H9 (cell line): Measurements from ENCODE around the gene LRRN4CL. TPM values are rescaled to one million over a fixed set of nuclear protein-coding genes. Genes with fewer than 3 reads are reported as not detected.
"Not testable (repeated sequence)": the region's sequence is repeated elsewhere in the genome, so short reads cannot be mapped to it uniquely, and the experiment has no call there.

Source experiments
- DNase-seq: peaks from one replicate; pipeline ENCODE4 v3.0.0-alpha.2; 2017
- H2AFZ ChIP-seq: one replicate; pipeline ENCODE4 v1.6.1; 2013; ENCODE audit warnings: mild to moderate bottlenecking, low read length, control low read depth, moderate library complexity
- H2AK5ac ChIP-seq: 2 replicates; pipeline ENCODE4 v1.6.1; 2013; ENCODE audit warnings: low read length, control low read depth, mixed read lengths; ENCODE audit not compliant: insufficient read length
- H2BK120ac ChIP-seq: one replicate; pipeline ENCODE4 v1.6.1; 2013; ENCODE audit warnings: low read depth, mild to moderate bottlenecking, low read length, control low read depth, inconsistent platforms; ENCODE audit not compliant: poor library complexity, severe bottlenecking
- H2BK12ac ChIP-seq: 2 replicates; pipeline ENCODE4 v1.6.1; 2013; ENCODE audit warnings: low read length, control low read depth, mixed read lengths, low read depth; ENCODE audit not compliant: insufficient read length
- H2BK15ac ChIP-seq: 2 replicates; pipeline ENCODE4 v1.6.1; 2013; ENCODE audit warnings: low read depth, low read length, control low read depth
- H2BK20ac ChIP-seq: one replicate; pipeline ENCODE4 v1.6.1; 2013; ENCODE audit warnings: low read depth, mild to moderate bottlenecking, low read length, control low read depth, inconsistent platforms; ENCODE audit not compliant: poor library complexity, severe bottlenecking
- H2BK5ac ChIP-seq: 2 replicates; pipeline ENCODE4 v1.6.1; 2013; ENCODE audit warnings: low read length, control low read depth, mixed read lengths; ENCODE audit not compliant: insufficient read length
- H3K14ac ChIP-seq: 2 replicates; pipeline ENCODE4 v1.6.1; 2013; ENCODE audit warnings: low read length, control low read depth; ENCODE audit not compliant: insufficient read depth
- H3K18ac ChIP-seq: 2 replicates; pipeline ENCODE4 v1.6.1; 2013; ENCODE audit warnings: low read depth, mild to moderate bottlenecking, mixed read lengths, low read length, control low read depth; ENCODE audit not compliant: insufficient read length
- H3K23ac ChIP-seq: 2 replicates; pipeline ENCODE4 v1.6.1; 2013; ENCODE audit warnings: low read length, control low read depth, mixed read lengths, low read depth; ENCODE audit not compliant: insufficient read length
- H3K23me2 ChIP-seq: 2 replicates; pipeline ENCODE4 v1.6.1; 2013; ENCODE audit warnings: low read depth, mild to moderate bottlenecking, mixed read lengths, low read length, control low read depth; ENCODE audit not compliant: insufficient read length, poor library complexity, severe bottlenecking
- H3K27ac ChIP-seq: 2 replicates; pipeline ENCODE4 v1.5.1; 2013; ENCODE audit warnings: low read length, control low read depth, mixed read lengths, low read depth; ENCODE audit not compliant: insufficient read length
- H3K27me3 ChIP-seq: 2 replicates; pipeline ENCODE4 v1.6.1; 2013; ENCODE audit warnings: low read length, control low read depth, inconsistent platforms; ENCODE audit not compliant: insufficient read depth
- H3K4ac ChIP-seq: 2 replicates; pipeline ENCODE4 v1.6.1; 2013; ENCODE audit warnings: low read depth, mild to moderate bottlenecking, control low read depth, inconsistent platforms, low read length, moderate library complexity
- H3K4me1 ChIP-seq: 2 replicates; pipeline ENCODE4 v1.6.1; 2013; ENCODE audit warnings: low read length, control low read depth, inconsistent platforms; ENCODE audit not compliant: insufficient read depth
- H3K4me2 ChIP-seq: 2 replicates; pipeline ENCODE4 v1.6.1; 2013; ENCODE audit warnings: low read length, control low read depth, mixed read lengths; ENCODE audit not compliant: insufficient read length, insufficient read depth
- H3K56ac ChIP-seq: 2 replicates; pipeline ENCODE4 v1.6.1; 2013; ENCODE audit warnings: low read depth, mild to moderate bottlenecking, mixed read lengths, low read length, control low read depth; ENCODE audit not compliant: insufficient read length
- H3K79me1 ChIP-seq: 2 replicates; pipeline ENCODE4 v1.6.1; 2013; ENCODE audit warnings: low read depth, mild to moderate bottlenecking, moderate library complexity, low read length, control low read depth, inconsistent platforms; ENCODE audit not compliant: insufficient read depth, poor library complexity, severe bottlenecking
- H3K79me2 ChIP-seq: 2 replicates; pipeline ENCODE4 v1.6.1; 2013; ENCODE audit warnings: low read length, control low read depth, inconsistent platforms; ENCODE audit not compliant: insufficient read depth
- H3K9ac ChIP-seq: 2 replicates; pipeline ENCODE4 v1.6.1; 2013; ENCODE audit warnings: low read length, control low read depth, mixed read lengths; ENCODE audit not compliant: insufficient read length; ENCODE audit errors: extremely low read depth
- H3K9me3 ChIP-seq: one replicate; pipeline ENCODE4 v1.6.1; 2013; ENCODE audit warnings: low read depth, low read length, inconsistent platforms; ENCODE audit not compliant: control insufficient read depth
- H3T11ph ChIP-seq: one replicate; pipeline ENCODE4 v1.6.1; 2013; ENCODE audit warnings: mild to moderate bottlenecking, low read length, control low read depth, inconsistent platforms
- H4K20me1 ChIP-seq: one replicate; pipeline ENCODE4 v1.6.1; 2013; ENCODE audit not compliant: control insufficient read depth, insufficient read length, insufficient read depth
- H4K5ac ChIP-seq: 2 replicates; pipeline ENCODE4 v1.6.1; 2013; ENCODE audit warnings: low read depth, mild to moderate bottlenecking, mixed read lengths, low read length, control low read depth; ENCODE audit not compliant: insufficient read length
- H4K8ac ChIP-seq: replicated peaks from 2 replicates; pipeline ENCODE4 v1.6.1; 2013; ENCODE audit warnings: low read length, control low read depth, mixed read lengths, low read depth; ENCODE audit not compliant: insufficient read length
- H4K91ac ChIP-seq: 2 replicates; pipeline ENCODE4 v1.6.1; 2013; ENCODE audit warnings: low read depth, mild to moderate bottlenecking, moderate library complexity, mixed read lengths, low read length, control low read depth; ENCODE audit not compliant: insufficient read length
- H3K27ac Mint-ChIP-seq, 3 experiments: 2 replicates in 2 of 3; 3 replicates in 1 of 3; pipeline ENCODE4 v1.8.0; 2020 to 2021; ENCODE audit warnings: mixed read lengths in 3 of 3, mild to moderate bottlenecking in 1 of 3, moderate library complexity in 1 of 3
- H3K27me3 Mint-ChIP-seq: 2 replicates; pipeline ENCODE4 v1.8.0; 2021; ENCODE audit warnings: low read depth, mild to moderate bottlenecking, moderate library complexity, mixed read lengths
- H3K36me3 Mint-ChIP-seq, 3 experiments: 2 replicates in 2 of 3; 3 replicates in 1 of 3; pipeline ENCODE4 v1.8.0; 2020 to 2021; ENCODE audit warnings: low read depth in 3 of 3, mixed read lengths in 3 of 3; ENCODE audit not compliant: insufficient read depth in 1 of 3
- H3K4me1 Mint-ChIP-seq, 2 experiments: 2 replicates each; pipeline ENCODE4 v1.8.0; 2020; ENCODE audit warnings: mixed read lengths in 2 of 2
- H3K4me3 Mint-ChIP-seq, 2 experiments: 2 replicates in 1 of 2; 3 replicates in 1 of 2; pipeline ENCODE4 v1.8.0; 2020 to 2021; ENCODE audit warnings: mild to moderate bottlenecking in 2 of 2, mixed read lengths in 2 of 2, moderate library complexity in 1 of 2
- H3K9me3 Mint-ChIP-seq, 2 experiments: 2 replicates in 1 of 2; 3 replicates in 1 of 2; pipeline ENCODE4 v1.8.0; 2020; ENCODE audit warnings: mild to moderate bottlenecking in 2 of 2, mixed read lengths in 2 of 2, moderate library complexity in 1 of 2
- WGBS: extraction: QIAGEN DNeasy Blood & Tissue Kit; methylation state at CpG from one replicate; pipeline ENCODE4 v1.1.7; 2013; ENCODE audit warnings: missing lambda C conversion rate, low lambda C conversion rate, mixed read lengths; ENCODE audit not compliant: insufficient read length; ENCODE audit errors: extremely low coverage; 5-methylcytosine and 5-hydroxymethylcytosine counted together
- total RNA-seq: library from RNA; stranded (reverse); gene quantifications from 2 replicates; pipeline ENCODE4 v1.2.1, GENCODE V29; 2021
- TF ChIP-seq, protein P1 (sequence below): fragments of 200-600 bp; sonication (generic); conservative IDR thresholded peaks from 3 replicates; pipeline ENCODE4 v1.8.0; 2021; ENCODE audit warnings: antibody characterized with exemption, mild to moderate bottlenecking

Gene LRRN4CL
- total RNA-seq, 1 experiment from 2014 or later = 0.59 TPM

DNA sequence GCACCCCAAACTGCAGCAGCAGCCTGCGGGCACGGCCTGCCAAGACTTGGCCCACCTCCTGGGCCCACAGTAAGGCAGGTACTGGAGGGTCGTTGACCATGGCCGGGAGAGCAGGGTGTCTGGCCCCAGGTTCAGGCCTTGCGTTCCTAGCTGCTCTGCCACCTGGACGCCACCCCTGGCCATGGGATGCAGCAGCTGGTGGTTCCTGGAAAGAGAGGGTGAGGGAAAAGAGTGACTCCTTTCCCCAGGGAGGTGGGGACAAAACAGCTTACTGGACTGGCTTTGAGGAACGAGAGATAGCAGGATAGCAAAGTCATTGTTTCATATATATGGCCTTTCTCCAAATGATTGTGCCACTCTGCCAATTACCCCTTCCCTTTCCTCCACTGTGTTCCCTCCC is 16.1 kb upstream of the LRRN4CL start:
- no peak overlapping the region for H2BK5ac ChIP-seq
- no peaks in the 10 kb centered on the region; the same call in 1 of the 2 replicates for H3K79me2 ChIP-seq
- no peaks in the 10 kb centered on the region for H3K9me3 ChIP-seq
- no peak overlapping the region for H3K23ac ChIP-seq
- Mint-ChIP-seq H3K27ac (peak overlapping the region; percentile 92 to 97 (median 93); a peak in 5 of 7 replicates), H3K4me1 (peaks cover 35 to 39% of the 10 kb centered on the region in 2 experiments), H3K36me3 (peaks cover 21 to 34% (median 23%) of the 10 kb centered on the region in 3 experiments), H3K9me3 (no peaks in the 10 kb centered on the region; a peak in 1 of 5 replicates), H3K27me3 (no peaks in the 10 kb centered on the region), H3K4me3 (peak overlapping the region; percentile 79 to 91)
- H3T11ph ChIP-seq = no peak overlapping the region
- DNase-seq = peak; percentile 41
- H2AFZ ChIP-seq = no peak overlapping the region
- no peak overlapping the region for H4K91ac ChIP-seq
- no peak overlapping the region for H3K4ac ChIP-seq
- H2BK120ac ChIP-seq = no peak overlapping the region
- H4K5ac ChIP-seq = no peak overlapping the region
- no CpG with 5 or more reads among the region's 7 CpGs for WGBS
- H3K56ac ChIP-seq = no peak overlapping the region
- no peak overlapping the region for H3K27ac ChIP-seq
- H3K14ac ChIP-seq = no peak overlapping the region
- no peaks in the 10 kb centered on the region for H4K20me1 ChIP-seq
- H3K79me1 ChIP-seq = no peaks in the 10 kb centered on the region
- no peak overlapping the region for H2BK12ac ChIP-seq
- H3K18ac ChIP-seq = no peak overlapping the region
- H2BK15ac ChIP-seq = no peak overlapping the region
- peaks cover 28% of the 10 kb centered on the region for H3K23me2 ChIP-seq
- TF ChIP-seq, protein P1, sequence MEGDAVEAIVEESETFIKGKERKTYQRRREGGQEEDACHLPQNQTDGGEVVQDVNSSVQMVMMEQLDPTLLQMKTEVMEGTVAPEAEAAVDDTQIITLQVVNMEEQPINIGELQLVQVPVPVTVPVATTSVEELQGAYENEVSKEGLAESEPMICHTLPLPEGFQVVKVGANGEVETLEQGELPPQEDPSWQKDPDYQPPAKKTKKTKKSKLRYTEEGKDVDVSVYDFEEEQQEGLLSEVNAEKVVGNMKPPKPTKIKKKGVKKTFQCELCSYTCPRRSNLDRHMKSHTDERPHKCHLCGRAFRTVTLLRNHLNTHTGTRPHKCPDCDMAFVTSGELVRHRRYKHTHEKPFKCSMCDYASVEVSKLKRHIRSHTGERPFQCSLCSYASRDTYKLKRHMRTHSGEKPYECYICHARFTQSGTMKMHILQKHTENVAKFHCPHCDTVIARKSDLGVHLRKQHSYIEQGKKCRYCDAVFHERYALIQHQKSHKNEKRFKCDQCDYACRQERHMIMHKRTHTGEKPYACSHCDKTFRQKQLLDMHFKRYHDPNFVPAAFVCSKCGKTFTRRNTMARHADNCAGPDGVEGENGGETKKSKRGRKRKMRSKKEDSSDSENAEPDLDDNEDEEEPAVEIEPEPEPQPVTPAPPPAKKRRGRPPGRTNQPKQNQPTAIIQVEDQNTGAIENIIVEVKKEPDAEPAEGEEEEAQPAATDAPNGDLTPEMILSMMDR = 0 out of 3 replicates have a peak, but pooled peaks have one; percentile 11
- no peak overlapping the region for H2AK5ac ChIP-seq
- H3K4me1 ChIP-seq = peaks cover 2% of the 10 kb centered on the region; the same call in 1 of the 2 replicates
- no peak overlapping the region for H4K8ac ChIP-seq
- H2BK20ac ChIP-seq = no peak overlapping the region
- peak overlapping the region; percentile 82 for H3K4me2 ChIP-seq
- no peaks in the 10 kb centered on the region for H3K27me3 ChIP-seq
- peak overlapping the region; percentile 71 for H3K9ac ChIP-seq

DNA sequence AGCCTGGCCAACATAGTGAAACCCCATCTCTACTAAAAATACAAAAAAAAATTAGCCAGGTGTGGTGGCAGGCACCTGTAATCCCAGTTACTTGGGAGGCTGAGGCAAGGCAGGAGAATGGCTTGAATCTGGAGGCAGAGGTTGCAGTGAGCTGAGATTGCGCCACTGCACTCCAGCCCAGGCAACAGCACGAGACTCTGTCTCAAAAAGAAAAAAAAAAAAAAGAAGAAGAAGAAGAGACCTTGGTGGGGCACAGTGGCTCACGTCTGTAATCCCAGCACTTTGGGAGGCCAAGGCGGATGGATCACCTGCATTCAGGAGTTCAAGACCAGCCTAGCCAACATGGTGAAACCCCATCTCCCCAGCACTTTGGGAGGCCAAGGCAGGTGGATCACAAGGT is 14.6 kb upstream of the LRRN4CL start:
- not testable (repeated sequence) for H4K8ac ChIP-seq, H3K27ac ChIP-seq, H3K56ac ChIP-seq, H3K9me3 Mint-ChIP-seq, H2BK20ac ChIP-seq, H4K5ac ChIP-seq, H3K27me3 ChIP-seq, H3K14ac ChIP-seq, H2BK5ac ChIP-seq, H3K27ac Mint-ChIP-seq, H2BK120ac ChIP-seq, H3K79me1 ChIP-seq, H2AK5ac ChIP-seq, H3K9me3 ChIP-seq, H3K4me2 ChIP-seq, H3T11ph ChIP-seq, H3K18ac ChIP-seq, H2AFZ ChIP-seq, H4K91ac ChIP-seq, H2BK15ac ChIP-seq, DNase-seq, H3K4me3 Mint-ChIP-seq, H3K4me1 ChIP-seq, H3K79me2 ChIP-seq, H4K20me1 ChIP-seq, H3K27me3 Mint-ChIP-seq, H3K9ac ChIP-seq, H2BK12ac ChIP-seq, H3K4ac ChIP-seq, H3K23ac ChIP-seq
- no CpG with 5 or more reads among the region's 4 CpGs for WGBS
- Mint-ChIP-seq H3K4me1 (peaks cover 26 to 30% of the 10 kb centered on the region in 2 experiments), H3K36me3 (peaks cover 22 to 36% (median 23%) of the 10 kb centered on the region in 3 experiments)
- peaks cover 14% of the 10 kb centered on the region for H3K23me2 ChIP-seq
